ENCODE data around the gene TMEM220.
A peak's percentile ranks its signal among the peaks of the same experiment; 100 is the strongest.

The TMEM220 gene

DNA sequence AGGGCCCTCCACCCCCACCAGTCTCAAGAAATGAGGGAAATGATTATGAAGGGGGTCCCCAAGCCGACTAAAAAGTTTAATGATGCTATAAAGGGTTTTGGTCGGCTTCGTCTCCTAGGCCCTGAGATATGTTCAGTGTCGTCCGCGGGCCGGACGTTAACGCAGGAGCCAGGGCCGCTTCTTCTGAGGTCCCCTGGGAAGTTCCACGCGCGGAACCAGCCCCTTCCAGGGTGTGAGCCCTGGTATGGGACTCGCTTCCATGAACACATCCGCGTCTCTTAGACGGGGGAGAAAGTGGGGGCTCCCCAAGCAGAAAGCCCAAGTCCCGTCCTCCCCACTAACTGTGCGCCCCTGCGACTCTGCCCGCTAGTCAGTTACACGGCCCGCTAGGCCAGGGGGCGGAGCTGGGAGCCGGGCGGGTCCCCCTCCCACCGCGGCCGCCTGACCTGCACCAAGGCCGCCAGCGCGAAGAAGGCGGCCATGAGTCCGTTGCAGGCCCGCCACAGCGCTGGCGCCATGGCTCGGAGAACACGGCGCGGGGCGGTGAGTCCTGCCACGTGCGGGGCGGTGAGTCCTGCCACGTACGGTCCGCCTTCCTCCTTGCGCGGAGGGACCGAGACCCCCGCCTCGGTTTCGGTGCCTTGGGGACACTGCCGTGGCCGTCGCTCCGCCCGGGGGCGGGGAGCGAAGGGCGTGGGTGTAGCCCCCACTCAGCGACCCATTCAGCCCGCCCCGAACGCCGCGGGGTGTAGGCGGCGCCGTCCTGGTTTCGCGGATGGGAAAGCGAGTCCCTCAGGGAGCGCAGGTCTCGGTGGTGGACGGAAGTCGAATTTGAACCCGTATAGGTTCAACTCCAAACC, at the start of gene TMEM220:
TMEM220 (minus strand) TSS at position 690 of the 860 bp plus-strand sequence; CDS start at position 518, 172 bp downstream.
- peak; percentile 54 for DNase-seq (ENCODE audit: low read depth)

DNA sequence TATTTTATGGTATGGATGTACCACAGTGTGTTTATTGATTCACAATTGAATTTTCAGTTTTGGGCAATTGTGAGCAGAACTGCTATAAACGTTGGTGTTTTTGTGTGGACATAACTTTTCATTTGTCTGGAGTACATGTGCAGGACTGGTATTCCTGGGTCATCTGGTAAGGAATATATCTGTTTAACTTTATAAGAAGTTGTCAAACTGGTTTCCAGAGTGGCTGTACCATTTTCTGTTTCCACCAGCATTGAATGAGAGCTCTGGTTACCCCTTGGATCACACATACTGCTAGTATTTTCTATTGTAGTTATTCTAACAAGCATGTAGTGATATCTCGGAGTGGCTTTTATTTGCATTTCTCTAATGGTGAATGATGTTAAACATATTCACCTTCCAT, 49.8 kb upstream of the TMEM220 start:
- DNase-seq (ENCODE audit: low read depth), result no peak

DNA sequence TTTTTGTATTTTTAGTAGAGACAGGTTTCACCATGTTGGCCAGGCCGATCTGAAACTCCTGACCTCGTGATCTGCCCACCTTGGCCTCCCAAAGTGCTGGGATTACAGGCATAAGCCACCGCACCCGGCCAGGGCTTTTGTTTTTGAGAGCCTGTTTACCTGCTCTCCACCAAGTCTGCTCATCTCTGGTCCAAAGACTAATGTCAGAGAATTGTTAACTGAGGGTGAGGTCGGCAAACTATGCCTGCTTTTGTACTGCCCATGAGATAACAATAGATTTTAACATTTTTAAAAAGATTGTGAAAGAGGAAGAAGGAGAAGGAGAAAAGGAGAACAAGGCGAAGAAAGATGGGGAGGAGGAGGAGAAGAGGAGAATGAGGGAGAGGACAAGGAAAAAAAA, 48.1 kb upstream of the TMEM220 start:
- no peak for DNase-seq (ENCODE audit: low read depth)

DNA sequence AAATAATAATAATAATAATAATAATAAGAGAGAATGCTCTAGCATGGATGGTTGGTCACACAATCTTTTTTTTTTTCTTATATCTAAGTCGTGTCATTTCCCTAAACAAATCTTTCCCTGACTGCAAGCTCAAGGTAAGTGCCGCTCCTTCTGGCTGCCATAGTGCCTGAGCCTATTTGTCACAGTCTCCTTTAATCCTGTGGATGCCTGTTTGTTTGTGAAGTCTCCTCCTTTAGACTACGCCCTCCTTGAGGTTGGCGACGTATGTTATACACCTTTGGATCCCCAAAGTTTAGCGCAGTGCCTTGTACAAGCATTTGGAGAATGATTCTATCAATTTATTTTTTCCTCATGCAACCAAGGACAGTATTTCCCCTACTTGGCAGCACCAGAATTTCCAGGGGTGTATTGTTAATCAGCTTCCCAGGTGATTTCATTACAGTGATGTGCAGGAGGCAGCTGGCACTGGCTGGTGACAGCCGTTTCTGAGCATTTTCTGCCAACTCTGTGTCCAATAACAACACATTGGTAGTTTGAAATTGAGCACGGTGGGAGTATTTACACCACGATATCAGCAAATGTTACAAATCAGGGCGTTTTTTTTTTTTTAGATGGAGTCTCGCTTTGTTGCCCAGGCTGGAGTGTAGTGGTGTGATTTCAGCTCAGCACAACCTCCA, 47.4 kb upstream of the TMEM220 start:
- no peak for DNase-seq (ENCODE audit: low read depth)

DNA sequence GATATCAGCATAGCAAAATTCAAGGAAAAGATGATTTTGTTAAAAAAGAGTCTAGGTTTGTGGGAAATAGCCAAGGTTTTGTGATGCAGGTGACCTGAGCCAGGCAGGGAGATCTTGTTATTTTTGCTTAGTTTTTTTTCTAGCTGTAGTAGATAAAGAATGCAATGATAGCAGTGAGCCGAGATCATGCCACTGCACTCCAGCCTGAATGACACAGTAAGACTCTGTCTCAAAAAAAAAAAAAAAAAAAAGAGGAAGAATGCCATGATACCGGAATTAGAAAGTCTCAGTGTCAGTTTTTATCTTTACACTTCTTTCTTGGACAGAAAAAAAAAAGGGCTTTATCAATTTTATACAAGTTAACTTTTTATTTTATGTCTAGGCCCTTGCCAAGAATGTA, 46.6 kb upstream of the TMEM220 start:
- DNase-seq (ENCODE audit: low read depth), result no peak

DNA sequence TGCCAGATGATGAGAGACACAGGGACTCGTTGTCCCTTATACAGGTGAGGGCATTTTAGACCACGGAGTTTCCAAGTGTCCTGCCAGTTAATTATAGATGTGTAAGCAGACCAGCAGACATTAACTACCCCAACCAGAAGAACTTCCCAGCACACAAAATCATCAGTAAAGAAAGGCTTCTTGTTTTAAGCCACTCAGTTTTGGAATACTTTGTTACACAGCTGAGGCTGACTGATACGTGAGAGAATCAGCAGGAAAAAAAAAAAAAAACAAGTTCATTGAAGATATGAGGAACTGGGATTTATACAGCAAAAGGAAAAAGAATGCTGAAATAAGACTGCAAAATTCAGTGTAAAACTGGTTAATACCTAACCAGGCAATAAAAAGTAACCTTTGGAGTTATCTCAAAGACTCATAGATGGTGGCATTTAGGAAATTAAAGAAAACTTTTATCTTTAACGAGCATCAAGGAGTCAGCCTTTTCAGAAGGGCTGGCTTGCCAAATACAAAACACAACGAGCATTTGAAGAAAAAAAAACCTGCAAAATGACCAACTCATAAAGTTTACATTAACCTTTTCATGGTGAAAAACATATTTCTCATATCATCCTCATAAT, 46.0 kb upstream of the TMEM220 start:
- no peak for DNase-seq (ENCODE audit: low read depth)

DNA sequence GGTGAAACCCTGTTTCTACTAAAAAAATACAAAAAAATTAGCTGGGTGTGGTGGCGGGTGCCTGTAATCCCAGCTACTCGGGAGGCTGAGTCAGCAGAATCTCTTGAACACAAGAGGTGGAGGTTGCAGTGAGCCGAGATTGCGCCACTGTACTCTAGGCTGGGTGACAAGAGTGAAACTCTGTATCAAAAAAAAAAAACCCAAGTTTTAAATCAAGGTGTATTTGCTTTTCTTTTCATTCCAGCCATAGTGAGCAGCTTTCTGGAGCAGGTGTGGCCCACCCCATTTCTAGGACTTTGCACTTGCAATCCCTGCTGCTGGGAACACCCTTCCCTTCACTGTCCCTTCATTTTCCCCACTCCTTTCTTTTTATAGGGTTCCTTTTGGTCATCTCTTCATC, 45.2 kb upstream of the TMEM220 start:
- DNase-seq (ENCODE audit: low read depth), result no peak

DNA sequence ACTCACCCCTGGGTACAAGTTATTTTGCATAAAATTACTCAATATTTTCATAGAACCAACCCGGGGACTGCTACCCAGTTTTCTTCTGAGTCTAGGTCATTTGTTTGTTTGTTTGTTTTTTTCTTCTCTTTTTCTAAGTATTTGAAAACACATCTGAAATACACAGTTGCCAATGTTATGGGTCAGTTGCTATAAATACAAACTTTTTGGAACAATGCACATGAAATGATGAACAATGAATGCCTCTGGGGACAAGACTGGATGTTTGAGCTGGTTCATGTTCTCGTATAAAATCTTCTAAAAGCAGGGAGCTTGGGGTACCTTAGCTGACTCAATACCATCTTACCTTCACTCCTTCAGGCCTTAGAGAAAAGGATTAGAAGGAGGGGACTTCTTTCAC, 43.6 kb upstream of the TMEM220 start:
- no peak for DNase-seq (ENCODE audit: low read depth)

DNA sequence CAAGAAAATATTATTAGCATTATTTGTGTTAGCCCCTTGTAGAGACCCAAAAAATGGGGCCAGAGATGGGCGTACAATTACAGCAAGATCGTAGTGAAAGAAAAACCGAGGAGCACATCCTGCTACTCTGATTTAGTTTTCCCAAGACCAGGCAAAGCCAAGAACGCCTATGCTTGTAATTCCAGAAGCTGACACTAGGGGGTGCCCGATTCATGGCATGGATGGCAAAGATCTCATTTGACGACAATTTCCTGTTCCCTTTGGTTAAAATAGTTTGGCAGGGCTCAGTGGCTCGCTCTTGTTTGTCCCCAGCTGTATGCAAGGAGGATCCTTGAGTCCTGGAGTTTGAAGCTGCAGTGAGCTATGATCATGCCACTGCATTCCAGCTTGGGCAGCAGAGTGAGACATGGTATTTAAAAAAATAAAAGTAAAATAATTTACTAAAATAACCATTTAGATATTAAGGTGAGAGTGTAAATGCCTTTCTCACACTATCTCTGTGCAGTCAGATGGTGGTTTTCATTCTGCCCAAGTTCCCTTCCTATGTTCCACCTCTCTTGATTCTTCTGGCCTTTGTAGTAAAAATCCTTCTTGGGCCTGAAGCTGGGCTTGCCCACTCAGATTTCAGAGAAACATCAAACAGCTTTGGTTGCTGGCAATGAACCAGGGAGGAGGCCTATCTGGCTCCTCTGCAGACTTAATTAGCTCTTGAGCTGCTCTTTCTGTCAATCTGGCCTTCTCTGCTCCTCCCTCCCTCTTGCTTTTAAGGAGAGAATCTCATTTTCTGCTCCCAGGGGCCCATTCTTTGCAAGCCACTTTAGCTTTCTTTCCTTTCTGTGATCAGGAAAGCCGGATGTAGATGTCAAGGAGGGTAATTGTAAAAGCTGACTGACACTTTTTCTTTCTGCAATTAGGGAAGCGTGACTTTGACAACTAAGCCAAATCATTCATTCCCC, 42.9 kb upstream of the TMEM220 start:
- DNase-seq (ENCODE audit: low read depth), result no peak

DNA sequence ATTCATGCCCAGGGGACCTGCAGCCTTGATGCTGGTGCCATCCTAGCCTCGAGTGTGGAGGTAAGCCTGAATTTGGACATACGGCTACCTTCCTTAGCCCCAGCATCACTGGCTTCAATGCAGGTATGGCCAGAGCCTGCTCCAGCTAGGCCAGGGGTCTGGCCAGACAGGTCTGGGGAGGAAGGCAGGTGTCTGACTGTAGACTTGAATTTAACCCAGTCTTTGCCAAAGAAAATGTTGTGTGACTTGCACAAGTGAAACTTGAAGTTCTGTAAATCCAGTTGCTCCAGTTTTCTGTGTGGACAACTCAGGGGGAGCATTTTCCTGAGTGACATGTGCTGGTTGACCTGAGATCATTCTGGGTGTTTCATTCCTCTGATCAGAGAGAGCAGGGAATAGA, 41.3 kb upstream of the TMEM220 start:
- DNase-seq (ENCODE audit: low read depth), result no peak

DNA sequence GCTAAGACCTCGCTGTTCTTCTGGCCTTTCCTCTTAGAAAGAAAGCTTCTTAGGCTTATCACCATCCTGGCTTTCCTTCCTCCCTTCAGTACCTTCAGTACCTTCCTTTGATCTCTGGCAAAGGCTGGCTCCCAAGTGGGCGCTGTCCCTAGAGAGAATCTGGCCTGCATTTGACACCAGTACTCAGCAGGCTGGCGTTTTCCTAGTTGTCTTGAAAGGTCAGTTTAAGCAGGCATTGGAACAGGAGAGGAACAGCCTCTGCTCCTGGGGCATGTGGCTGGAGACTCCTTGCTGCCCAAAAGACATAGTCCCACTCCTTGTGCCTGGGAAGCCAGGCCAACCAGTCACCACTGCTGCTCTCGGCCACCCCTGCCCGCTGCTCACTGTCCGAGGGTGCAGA, 40.0 kb upstream of the TMEM220 start:
- DNase-seq (ENCODE audit: low read depth), result no peak

DNA sequence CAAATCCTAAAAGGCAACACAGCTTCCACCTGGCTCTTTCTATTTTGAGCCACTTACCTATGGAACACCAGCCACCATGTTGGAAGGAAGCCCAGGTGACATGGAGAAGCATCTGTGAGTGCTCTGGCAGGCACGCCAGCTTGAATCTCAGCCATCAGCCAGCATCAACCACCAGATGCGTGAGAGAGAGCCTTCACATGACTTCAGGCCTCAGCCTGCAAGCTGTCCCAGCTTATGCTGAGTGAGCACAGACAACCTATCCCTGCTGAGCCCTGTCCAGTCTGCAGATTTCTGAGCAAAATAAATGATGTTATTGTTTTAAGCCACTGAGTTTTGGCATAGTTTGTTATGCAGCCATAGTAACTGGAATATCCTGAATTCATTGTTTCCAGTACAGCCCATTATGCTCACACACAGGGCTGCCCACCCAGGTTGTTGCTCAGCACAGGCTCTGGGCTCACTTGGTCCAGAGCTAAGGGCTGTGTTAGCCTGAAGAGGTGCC, 39.0 kb upstream of the TMEM220 start:
- no peak for DNase-seq (ENCODE audit: low read depth)

DNA sequence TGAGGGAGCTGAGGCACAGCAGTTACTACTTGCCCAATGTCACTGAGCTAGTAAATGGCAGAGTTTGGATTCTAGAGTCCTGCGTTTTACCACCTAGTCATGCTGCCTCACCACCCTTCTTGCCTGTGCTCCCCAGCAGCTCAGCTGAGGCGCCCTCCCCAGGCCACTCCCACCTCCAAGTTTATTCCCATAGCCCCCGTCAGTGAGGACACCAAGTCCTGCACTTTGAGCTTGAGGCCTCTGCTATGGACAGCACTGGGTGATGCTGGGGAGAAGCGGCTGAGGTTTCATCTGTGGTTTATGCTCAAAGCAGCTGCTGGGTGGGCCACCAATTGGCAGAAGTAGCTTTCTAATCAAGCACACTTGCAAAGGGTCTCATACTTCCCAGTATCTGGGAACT, 37.4 kb upstream of the TMEM220 start:
- DNase-seq (ENCODE audit: low read depth), result no peak

DNA sequence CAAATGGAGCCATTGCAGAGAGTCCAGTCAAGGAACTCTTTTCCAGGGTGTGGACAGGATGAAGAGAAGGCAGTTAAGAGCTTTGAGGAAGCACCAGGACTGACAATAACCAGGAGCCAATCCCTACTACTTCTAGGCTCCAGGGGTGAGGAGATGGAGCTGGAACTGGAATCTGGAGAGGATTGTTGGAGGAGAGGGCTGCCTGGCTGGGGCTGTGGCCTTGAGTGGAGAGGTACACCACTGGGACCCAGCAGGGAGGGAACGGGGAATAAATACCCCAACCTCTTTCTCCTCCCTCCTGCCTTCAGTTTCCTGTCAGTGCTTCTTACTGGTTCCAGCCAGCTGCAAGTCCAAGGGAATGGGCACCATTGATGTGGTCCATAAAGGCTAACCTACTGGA, 32.2 kb upstream of the TMEM220 start:
- DNase-seq (ENCODE audit: low read depth), result no peak

DNA sequence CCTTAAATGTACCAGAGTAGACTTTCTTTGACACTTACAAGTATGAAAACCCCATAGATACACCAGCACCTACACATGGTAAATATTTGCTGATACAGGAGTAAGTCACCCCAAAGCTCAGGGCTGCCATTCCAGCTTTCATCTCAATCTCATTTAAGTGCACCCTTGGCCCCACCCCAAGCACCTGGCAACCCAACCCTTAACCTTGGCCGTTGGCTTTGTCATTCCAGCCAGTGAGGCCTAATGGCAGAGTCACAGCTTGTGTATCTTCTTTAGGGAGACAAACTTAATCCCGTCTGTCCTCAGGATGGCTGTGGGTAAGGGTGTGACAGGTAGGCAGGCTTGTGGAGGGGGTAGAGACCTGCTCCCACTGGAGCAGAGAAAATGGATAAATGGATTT, 31.5 kb upstream of the TMEM220 start:
- no peak for DNase-seq (ENCODE audit: low read depth)

DNA sequence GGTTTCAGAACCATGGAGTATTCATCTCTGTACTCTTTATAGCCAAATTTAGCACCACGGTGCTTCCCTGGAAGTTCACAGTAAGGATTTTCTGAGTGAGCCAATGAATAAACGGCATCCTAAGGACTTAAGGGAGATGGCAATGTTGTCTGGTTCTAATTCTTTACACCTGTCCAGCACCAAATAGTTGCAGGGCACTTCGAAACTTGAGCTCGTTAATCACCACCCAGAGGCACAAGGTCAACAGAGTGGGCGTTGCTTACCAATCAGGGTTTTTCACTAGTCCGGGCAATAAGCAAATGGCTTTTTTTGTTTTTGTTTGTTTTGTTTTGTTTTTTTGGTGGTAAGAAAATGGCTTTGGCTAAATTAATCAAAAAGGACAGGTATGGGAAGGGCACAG, 28.2 kb upstream of the TMEM220 start:
- DNase-seq (ENCODE audit: low read depth), result no peak

DNA sequence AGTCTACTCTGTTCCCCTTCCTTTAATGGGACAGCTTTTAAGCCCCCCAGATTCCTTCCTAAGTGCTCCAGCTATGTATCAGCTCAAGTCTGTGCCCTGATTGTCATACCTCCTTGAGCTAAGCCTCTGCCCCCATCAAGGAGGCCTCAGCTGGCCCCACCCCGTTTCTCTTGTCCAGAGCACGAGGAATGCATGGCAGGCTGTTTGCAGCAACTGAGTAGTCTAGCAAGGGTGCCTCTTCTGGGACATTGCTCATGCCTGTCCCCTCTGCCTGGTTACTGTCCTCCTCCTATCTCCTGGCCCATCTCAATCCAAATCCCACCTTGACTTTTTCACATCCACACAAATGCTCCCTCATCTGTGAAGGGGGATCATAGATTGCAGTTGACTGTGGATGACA, 27.8 kb upstream of the TMEM220 start:
- no peak for DNase-seq (ENCODE audit: low read depth)

DNA sequence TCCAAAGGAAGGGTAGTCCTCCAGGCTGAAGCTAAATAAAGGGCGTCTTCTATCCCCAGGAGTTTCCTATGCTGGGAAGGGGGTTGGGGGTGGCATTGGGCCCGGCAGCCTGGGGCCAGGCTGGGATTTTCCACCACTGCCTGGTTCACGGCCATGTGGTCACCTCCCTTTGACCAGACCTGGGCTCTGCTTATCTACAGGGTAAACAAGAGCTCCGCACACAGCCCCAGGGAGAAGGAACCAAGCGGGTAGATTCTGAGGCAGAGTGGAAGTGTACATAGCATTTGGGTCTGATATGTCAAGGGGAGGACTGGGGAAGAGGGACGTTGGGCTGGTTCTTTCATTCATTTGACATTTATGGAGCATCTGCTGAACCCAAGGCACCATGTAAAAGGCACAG, 27.2 kb upstream of the TMEM220 start:
- no peak for DNase-seq (ENCODE audit: low read depth)

DNA sequence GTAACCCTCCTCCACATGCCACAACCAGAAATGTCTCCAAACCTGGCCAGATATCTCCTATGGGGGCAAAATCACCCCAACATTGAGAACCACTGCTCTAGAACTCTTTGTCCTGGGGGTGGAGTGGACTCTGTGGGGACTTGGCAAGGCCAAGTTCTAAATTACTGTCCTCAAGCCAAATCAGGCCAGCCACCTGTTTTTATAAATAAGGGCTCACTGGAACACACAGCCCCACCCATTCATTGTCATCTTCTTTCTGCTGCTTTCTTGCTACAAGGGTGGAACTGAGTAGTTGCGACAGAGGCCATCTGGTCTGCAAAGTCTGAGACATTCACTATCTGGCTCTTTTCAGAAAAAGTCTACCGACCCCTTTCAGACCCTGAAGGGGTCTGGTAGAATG, 26.8 kb upstream of the TMEM220 start:
- no peak for DNase-seq (ENCODE audit: low read depth)

DNA sequence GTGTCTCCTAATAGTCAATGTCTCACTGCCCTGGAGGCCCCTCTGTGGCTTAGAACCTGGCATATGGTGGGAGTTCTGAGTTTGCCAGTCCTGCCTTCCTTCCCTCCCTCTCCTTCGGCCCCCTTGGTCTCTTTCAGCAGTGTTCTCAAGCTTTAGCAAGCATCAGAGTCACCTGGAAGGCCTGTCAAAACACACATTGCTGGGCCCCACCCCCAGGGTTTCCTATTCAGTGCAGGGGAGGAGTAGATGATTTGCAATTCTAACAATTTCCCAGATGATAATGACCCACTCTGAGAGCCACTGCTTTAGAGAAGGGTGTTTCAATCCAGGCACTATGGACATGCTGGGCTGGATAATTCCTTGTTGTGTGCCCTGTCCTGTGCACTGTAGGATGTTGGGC, 26.4 kb upstream of the TMEM220 start:
- no peak for DNase-seq (ENCODE audit: low read depth)

DNA sequence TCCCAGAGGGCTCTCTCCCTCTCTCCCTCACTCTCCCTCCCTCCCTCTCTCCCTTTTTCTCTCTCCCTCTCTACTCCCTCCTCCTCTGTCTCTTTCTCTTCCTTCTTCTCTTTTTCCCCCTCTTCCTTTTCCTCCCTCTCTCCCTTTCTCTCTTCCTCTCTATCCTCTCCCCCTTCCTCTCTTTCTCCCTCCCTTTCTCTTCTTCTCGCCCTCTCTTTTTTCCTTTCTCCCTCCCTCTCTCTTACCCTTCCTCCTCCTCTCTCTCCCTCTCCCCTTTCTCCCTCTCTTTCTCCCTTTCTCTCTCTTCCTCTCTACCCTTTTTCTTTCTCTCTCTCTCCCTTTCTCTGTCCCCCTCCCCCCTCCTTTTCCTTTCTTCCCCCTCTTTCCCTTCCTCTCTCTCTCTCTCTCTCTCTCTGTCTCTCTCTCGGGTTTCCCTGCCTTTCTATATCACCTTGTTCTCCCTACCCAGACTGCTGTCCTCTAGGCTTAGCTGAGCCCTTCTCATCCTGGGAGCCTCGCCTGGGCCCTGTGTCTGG, 25.8 kb upstream of the TMEM220 start:
- DNase-seq (ENCODE audit: low read depth), result no peak

All from stromal cell of bone marrow (primary cell).